ENCODE data around the gene IFI6. TPM values are rescaled to one million over a fixed set of nuclear protein-coding genes. Genes with fewer than 3 reads are reported as not detected.
A peak's percentile ranks its signal among the peaks of the same experiment; 100 is the strongest.

IFI6 gene, protein sequence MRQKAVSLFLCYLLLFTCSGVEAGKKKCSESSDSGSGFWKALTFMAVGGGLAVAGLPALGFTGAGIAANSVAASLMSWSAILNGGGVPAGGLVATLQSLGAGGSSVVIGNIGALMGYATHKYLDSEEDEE
- polyA plus RNA-seq (2011; rRNA removed) (26.8 and 29.6 TPM in 2 replicates), polyA minus RNA-seq (2011; rRNA and poly(A)+ RNA removed) (6.4 and 9.5 TPM in 2 replicates)

DNA sequence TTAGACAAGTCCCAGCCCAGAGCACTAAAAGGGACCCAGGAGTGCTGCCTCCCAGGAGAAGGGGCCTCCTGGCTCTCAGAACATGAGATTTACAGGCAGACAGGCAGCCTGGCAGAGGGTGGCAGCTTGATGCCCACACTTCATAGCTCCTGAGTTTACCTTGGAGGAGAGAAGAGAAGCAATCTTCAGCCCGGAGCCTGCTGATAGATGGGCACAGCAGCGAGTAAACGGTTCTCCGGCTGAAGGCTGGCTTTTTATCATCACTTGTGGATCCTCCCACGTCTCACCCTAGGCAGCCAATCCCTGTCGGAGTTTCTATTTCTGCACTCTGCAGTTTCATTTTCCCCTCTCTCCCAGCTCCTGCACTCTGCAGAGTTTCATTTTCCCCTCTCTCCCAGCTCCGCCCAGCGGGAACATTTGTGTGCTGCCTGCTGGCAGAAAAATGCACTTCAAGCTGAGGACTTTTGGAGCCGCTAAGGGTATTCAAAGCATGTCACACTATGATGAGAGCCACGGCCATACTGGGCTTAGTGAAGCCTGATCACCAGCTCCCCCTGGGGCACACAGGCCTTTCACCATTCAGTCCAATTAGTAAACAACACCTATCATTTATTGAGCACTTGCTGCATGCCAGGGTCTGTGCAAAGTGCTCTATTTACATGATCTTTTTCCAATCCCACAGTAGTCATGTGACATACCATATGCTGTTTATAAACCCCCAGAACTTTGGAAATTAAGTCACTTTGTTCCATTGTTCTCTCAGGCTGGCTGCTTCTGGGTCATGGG lies at the start of gene IFI6:
IFI6 (minus strand) TSS at position 229 of the 786 bp plus-strand sequence. CDS start 2,878 bp downstream, outside the sequence.
- Histone ChIP-seq H3K27ac (ENCODE audit: low read depth, low read length) (peak within 1 kb of the TSS; percentile 85), H3K4me3 (ENCODE audit: low read depth, low read length) (peak within 1 kb of the TSS; percentile 70), H3K27me3 (ENCODE audit: control insufficient read depth, insufficient read depth, low read length) (no peaks in the 10 kb centered on the region), H3K9me3 (ENCODE audit: control insufficient read depth, insufficient read depth, low read length) (no peaks in the 10 kb centered on the region)
- TF ChIP-seq, protein P1, sequence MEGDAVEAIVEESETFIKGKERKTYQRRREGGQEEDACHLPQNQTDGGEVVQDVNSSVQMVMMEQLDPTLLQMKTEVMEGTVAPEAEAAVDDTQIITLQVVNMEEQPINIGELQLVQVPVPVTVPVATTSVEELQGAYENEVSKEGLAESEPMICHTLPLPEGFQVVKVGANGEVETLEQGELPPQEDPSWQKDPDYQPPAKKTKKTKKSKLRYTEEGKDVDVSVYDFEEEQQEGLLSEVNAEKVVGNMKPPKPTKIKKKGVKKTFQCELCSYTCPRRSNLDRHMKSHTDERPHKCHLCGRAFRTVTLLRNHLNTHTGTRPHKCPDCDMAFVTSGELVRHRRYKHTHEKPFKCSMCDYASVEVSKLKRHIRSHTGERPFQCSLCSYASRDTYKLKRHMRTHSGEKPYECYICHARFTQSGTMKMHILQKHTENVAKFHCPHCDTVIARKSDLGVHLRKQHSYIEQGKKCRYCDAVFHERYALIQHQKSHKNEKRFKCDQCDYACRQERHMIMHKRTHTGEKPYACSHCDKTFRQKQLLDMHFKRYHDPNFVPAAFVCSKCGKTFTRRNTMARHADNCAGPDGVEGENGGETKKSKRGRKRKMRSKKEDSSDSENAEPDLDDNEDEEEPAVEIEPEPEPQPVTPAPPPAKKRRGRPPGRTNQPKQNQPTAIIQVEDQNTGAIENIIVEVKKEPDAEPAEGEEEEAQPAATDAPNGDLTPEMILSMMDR (IDR thresholded peaks at IDR 0.05; ENCODE audit: low read depth, low read length): peak; percentile 51
- ChIA-PET CTCF (interaction anchor here (0.6 to 1.9 kb wide), 8 partner anchors 9 to 119 kb away, joined by 3 to 7 read pairs (median 4); partner anchors contain the start of gene FAM76A), POLR2A (interaction anchor here (0.5 to 2.1 kb wide), 7 partner anchors 13 to 397 kb away, joined by 4 to 14 read pairs (median 5); partner anchors contain the start of genes FAM76A and STX12)
- DNase-seq (ENCODE audit: low read depth, low spot score): peak; percentile 92

DNA sequence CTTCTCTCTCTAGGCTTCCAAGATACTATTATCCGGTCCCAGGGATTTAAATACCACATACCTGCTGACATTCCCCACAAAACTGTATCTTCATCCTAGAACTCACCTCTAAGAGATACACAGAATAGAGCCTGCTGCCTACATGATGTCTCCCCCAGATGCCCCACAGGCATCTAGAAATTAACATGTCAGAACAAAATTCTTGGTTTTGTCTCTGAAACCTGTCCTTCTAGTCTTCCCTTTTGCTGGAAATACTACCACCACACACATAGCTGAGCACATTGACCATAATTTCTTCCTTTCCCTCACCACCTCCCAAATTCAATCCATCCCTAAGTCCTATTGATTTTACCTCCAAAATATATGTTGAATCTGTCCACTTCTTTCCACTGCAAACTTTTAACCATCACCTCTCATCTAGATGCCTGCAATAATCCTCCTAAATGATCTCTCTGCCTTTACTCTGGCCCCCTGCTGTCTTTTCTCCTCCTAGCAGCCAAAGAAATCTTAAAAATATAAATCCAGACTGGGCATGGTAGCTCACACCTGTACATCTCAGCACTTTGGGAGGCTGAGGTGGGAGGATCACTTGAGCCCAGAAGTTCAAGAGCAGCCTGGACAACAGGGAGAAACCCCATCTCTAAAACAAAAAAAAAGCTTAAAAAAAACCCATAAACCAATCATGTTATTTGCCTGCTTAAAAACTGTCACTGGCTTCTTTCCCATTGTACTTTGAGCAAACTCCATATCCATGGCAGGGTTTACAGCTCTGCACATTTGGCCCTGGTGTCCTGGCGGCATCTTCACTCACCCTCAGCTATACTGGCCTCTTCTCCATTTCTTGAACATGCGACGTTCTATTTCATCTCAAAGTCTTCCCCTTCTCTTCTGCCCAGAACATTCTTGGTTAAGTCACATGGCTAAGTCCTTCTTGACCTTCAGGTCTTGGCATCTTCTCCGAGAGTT lies 47.6 kb upstream of the IFI6 start:
- Histone ChIP-seq H3K27me3 (ENCODE audit: control insufficient read depth, insufficient read depth, low read length) (peaks cover 24% of the 10 kb centered on the region), H3K27ac (ENCODE audit: low read depth, low read length) (no peak overlapping the region), H3K9me3 (ENCODE audit: control insufficient read depth, insufficient read depth, low read length) (peaks cover 5% of the 10 kb centered on the region; the same call in 1 of the 2 replicates), H3K4me3 (ENCODE audit: low read depth, low read length) (no peak overlapping the region)
- POLR2A ChIA-PET: interaction anchor here (0.6 kb wide), 2 partner anchors 41 to 111 kb away, joined by 3 to 6 read pairs; partner anchors contain the start of gene PPP1R8
- TF ChIP-seq, protein P1 (IDR thresholded peaks at IDR 0.05; ENCODE audit: low read depth, low read length): peak; percentile 59
- no peak for DNase-seq (ENCODE audit: low read depth, low spot score)
- CTCF ChIA-PET: interaction anchor here (0.6 to 2.6 kb wide), 7 partner anchors 37 to 57 kb away, joined by 3 to 22 read pairs (median 3); no protein-coding TSS in a partner anchor

DNA sequence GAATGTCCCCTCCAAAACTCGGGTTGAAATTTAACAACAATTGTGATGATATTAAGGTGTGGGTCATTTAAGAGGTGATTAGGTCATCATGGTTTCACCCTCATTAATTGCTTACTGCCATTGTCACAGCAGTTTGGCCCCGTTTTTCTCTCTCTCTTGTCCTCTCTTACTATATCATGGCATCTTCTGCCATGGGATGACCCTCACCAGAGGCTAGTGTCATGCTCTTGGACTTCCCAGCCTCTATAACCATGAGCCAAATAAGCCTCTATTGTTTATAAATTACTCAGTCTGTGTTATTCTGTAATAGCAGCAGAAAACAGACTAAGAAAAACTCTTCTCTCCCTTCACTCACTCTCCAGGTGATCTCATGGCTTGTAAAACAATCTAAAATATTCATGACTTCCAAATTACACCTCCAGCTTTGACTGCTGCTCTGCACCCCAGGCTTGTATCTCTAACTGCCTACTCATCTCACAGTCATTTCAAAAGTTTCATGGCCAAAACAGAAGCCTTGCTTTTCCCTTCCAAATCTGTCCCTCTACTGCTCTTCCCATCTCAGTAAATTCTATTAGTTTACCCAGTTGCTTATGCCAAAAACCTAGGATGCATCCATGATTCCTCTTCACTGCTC lies 44.4 kb upstream of the IFI6 start:
- ChIA-PET CTCF (no interaction called here), POLR2A (no interaction called here)
- TF ChIP-seq, protein P1 (IDR thresholded peaks at IDR 0.05; ENCODE audit: low read depth, low read length): no peak
- no peak overlapping the region for H3K4me3 ChIP-seq (ENCODE audit: low read depth, low read length)
- peaks cover 5% of the 10 kb centered on the region; the same call in 1 of the 2 replicates for H3K9me3 ChIP-seq (ENCODE audit: control insufficient read depth, insufficient read depth, low read length)
- peaks cover 27% of the 10 kb centered on the region for H3K27me3 ChIP-seq (ENCODE audit: control insufficient read depth, insufficient read depth, low read length)
- DNase-seq (ENCODE audit: low read depth, low spot score): no peak
- H3K27ac ChIP-seq (ENCODE audit: low read depth, low read length): no peak overlapping the region

DNA sequence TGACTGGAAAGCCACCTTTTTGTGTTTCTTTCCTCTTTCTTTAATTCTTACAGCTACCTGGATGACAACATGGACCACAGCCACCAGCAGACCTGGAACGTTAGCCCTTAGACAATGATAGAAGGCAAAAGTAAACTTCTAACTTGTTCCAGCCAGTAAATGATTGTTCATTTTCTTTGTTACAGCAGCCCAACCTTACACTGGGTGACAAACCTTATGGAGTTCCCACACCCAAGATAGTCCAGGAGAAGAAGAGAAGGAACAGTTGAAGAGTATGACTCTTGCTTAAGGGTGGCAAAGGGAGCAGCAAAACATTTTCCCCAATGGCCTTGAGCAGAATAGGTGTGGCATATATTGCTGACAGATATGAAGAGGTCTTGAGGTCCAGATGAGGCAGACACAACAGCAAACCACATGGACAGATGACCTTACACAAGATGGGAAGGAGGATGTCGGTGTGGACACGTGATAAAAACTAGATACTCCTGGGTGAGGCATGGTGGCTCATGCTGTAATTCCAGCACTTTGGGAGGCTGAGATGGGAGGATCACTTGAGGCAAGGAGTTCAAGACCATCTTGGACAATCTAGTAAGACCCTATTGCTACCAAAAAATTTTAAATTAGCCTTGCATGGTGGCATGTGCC lies 42.0 kb upstream of the IFI6 start:
- H3K27ac ChIP-seq (ENCODE audit: low read depth, low read length): no peak overlapping the region
- ChIA-PET CTCF (interaction anchor here (1.9 kb wide), 1 partner anchor 12 kb away, joined by 7 read pairs; the partner anchor contains the start of gene FAM76A), POLR2A (no interaction called here)
- no peak for DNase-seq (ENCODE audit: low read depth, low spot score)
- H3K27me3 ChIP-seq (ENCODE audit: control insufficient read depth, insufficient read depth, low read length): peaks cover 22% of the 10 kb centered on the region
- peaks cover 5% of the 10 kb centered on the region; the same call in 1 of the 2 replicates for H3K9me3 ChIP-seq (ENCODE audit: control insufficient read depth, insufficient read depth, low read length)
- no peak overlapping the region for H3K4me3 ChIP-seq (ENCODE audit: low read depth, low read length)
- TF ChIP-seq, protein P1 (IDR thresholded peaks at IDR 0.05; ENCODE audit: low read depth, low read length): no peak
